Measurements from ENCODE around the gene INTS7. TPM values are rescaled to one million over a fixed set of nuclear protein-coding genes. Genes with fewer than 3 reads are reported as not detected.

Gene INTS7
- total RNA-seq, 1 experiment from 2014 or later = 21.7 TPM

- Histone ChIP-seq H3K4me1 (ENCODE audit: control insufficient read depth in 1 of 2, insufficient read depth in 2 of 2, low read length in 2 of 2) (no peaks in the 10 kb centered on the region), H3K4me3 (replicated peaks in 1 of 2; ENCODE audit: low read depth in 1 of 2, low read length in 2 of 2) (no peak overlapping the region), H3K36me3 (ENCODE audit: control insufficient read depth in 1 of 2, insufficient read depth in 2 of 2, low read length in 2 of 2) (peaks cover 4 to 54% of the 10 kb centered on the region in 2 experiments; a peak in 3 of 4 replicates), H4K20me1 (ENCODE audit: insufficient read depth) (no peaks in the 10 kb centered on the region; the same call in 1 of the 2 replicates), H3K9me3 (ENCODE audit: control insufficient read depth in 1 of 2, insufficient read depth in 1 of 2, low read depth in 1 of 2, low read length in 2 of 2) (no peaks in the 10 kb centered on the region), H3K27ac (ENCODE audit: low read depth, low read length) (no peak overlapping the region), H2AFZ (ENCODE audit: low read depth, low read length, poor library complexity, severe bottlenecking) (no peak overlapping the region), H3K9me2 (ENCODE audit: insufficient read depth) (no peaks in the 10 kb centered on the region), H3K4me2 (ENCODE audit: low read length) (no peak overlapping the region), H3K27me3 (ENCODE audit: insufficient read depth, low read length) (no peaks in the 10 kb centered on the region), H3K9ac (ENCODE audit: low read length) (no peak overlapping the region), H3K79me2 (ENCODE audit: insufficient read depth, low read length) (0 out of 2 replicates have a peak, but pooled peaks cover 3% of the 10 kb centered on the region)
- intact Hi-C loops (cut with micrococcal nuclease) = loop anchor here (5.0 to 10.0 kb wide), 3 partner anchors 60 to 920 kb away; no protein-coding TSS in a partner anchor
- DNase-seq (ENCODE audit: low read depth, low spot score) = no peak
- ChIA-PET RAD21 (ENCODE audit: low non-redundant PET in 1 of 2, low total read pairs in 2 of 2, uncharacterized antibody in 2 of 2, unreplicated experiment in 2 of 2) (no interaction called here), POLR2A (no interaction called here), CTCF (no interaction called here)
- no TSS peak for BruUV-seq (replicated peaks)
- TF ChIP-seq CBX3 (IDR thresholded peaks at IDR 0.05; ENCODE audit: low read depth) (no peak), ELF1 (IDR thresholded peaks at IDR 0.05; ENCODE audit: borderline replicate concordance, low read depth) (no peak), SP1 (IDR thresholded peaks at IDR 0.05; ENCODE audit: low read depth) (no peak), SIN3A (IDR thresholded peaks at IDR 0.05; ENCODE audit: low read depth) (no peak), ZFX (IDR thresholded peaks at IDR 0.05) (no peak), POLR2AphosphoS5 (IDR thresholded peaks at IDR 0.05; ENCODE audit: low read depth, low read length) (no peak), EZH2phosphoT487 (IDR thresholded peaks at IDR 0.05; ENCODE audit: borderline replicate concordance) (no peak), JUND (IDR thresholded peaks at IDR 0.05) (no peak)
- ATAC-seq = no peak
Measured at GRCh38 chr1:212074856-212075255, 39.5 kb upstream of the INTS7 start.

- Histone ChIP-seq H3K4me2 (ENCODE audit: low read length) (no peak overlapping the region), H3K79me2 (ENCODE audit: insufficient read depth, low read length) (0 out of 2 replicates have a peak, but pooled peaks cover 3% of the 10 kb centered on the region), H2AFZ (ENCODE audit: low read depth, low read length, poor library complexity, severe bottlenecking) (no peak overlapping the region), H3K27me3 (ENCODE audit: insufficient read depth, low read length) (no peaks in the 10 kb centered on the region), H3K9ac (ENCODE audit: low read length) (no peak overlapping the region), H3K4me3 (replicated peaks in 1 of 2; ENCODE audit: low read depth in 1 of 2, low read length in 2 of 2) (no peak overlapping the region), H3K36me3 (ENCODE audit: control insufficient read depth in 1 of 2, insufficient read depth in 2 of 2, low read length in 2 of 2) (peaks cover 4 to 51% of the 10 kb centered on the region in 2 experiments; a peak in 3 of 4 replicates), H3K4me1 (ENCODE audit: control insufficient read depth in 1 of 2, insufficient read depth in 2 of 2, low read length in 2 of 2) (no peaks in the 10 kb centered on the region), H3K9me2 (ENCODE audit: insufficient read depth) (no peaks in the 10 kb centered on the region), H3K27ac (ENCODE audit: low read depth, low read length) (no peak overlapping the region), H4K20me1 (ENCODE audit: insufficient read depth) (no peaks in the 10 kb centered on the region; the same call in 1 of the 2 replicates), H3K9me3 (ENCODE audit: control insufficient read depth in 1 of 2, insufficient read depth in 1 of 2, low read depth in 1 of 2, low read length in 2 of 2) (no peaks in the 10 kb centered on the region)
- no peak for TF ChIP-seq TCF7L2 (IDR thresholded peaks at IDR 0.05; ENCODE audit: borderline replicate concordance, extremely low read depth, insufficient read depth, insufficient read length)
- TF ChIP-seq YY1 (IDR thresholded peaks at IDR 0.05; ENCODE audit: extremely low read depth, insufficient replicate concordance, low read depth, low read length) = no peak
- no peak for TF ChIP-seq ZNF274 (IDR thresholded peaks at IDR 0.05; ENCODE audit: low read depth, low read length)
- TF ChIP-seq SRF (IDR thresholded peaks at IDR 0.05; ENCODE audit: low read depth) = no peak
- TF ChIP-seq EZH2phosphoT487 (IDR thresholded peaks at IDR 0.05; ENCODE audit: borderline replicate concordance) = no peak
- TF ChIP-seq CEBPB (IDR thresholded peaks at IDR 0.05; ENCODE audit: low read depth) = no peak
- TF ChIP-seq, protein P1, sequence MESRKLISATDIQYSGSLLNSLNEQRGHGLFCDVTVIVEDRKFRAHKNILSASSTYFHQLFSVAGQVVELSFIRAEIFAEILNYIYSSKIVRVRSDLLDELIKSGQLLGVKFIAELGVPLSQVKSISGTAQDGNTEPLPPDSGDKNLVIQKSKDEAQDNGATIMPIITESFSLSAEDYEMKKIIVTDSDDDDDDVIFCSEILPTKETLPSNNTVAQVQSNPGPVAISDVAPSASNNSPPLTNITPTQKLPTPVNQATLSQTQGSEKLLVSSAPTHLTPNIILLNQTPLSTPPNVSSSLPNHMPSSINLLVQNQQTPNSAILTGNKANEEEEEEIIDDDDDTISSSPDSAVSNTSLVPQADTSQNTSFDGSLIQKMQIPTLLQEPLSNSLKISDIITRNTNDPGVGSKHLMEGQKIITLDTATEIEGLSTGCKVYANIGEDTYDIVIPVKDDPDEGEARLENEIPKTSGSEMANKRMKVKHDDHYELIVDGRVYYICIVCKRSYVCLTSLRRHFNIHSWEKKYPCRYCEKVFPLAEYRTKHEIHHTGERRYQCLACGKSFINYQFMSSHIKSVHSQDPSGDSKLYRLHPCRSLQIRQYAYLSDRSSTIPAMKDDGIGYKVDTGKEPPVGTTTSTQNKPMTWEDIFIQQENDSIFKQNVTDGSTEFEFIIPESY (IDR thresholded peaks at IDR 0.05; ENCODE audit: extremely low read depth, insufficient replicate concordance, low read length) = no peak
- no peak for TF ChIP-seq SIN3A (IDR thresholded peaks at IDR 0.05; ENCODE audit: low read depth)
- no peak for TF ChIP-seq FOSL1 (IDR thresholded peaks at IDR 0.05; ENCODE audit: low read depth)
- TF ChIP-seq JUND (IDR thresholded peaks at IDR 0.05) = no peak
- no peak for TF ChIP-seq CBX3 (IDR thresholded peaks at IDR 0.05; ENCODE audit: low read depth)
- TF ChIP-seq CTCF (IDR thresholded peaks at IDR 0.05 in 2 of 3, conservative IDR thresholded peaks at IDR 0.05 in 1 of 3; ENCODE audit: borderline replicate concordance in 1 of 3, insufficient read depth in 1 of 3, low read depth in 2 of 3, low read length in 2 of 3) = no peak
- intact Hi-C loops (cut with micrococcal nuclease) = loop anchor here (5.0 to 10.0 kb wide), 3 partner anchors 60 to 920 kb away; no protein-coding TSS in a partner anchor
- DNase-seq (ENCODE audit: low read depth, low spot score) = no peak
- ChIA-PET RAD21 (ENCODE audit: low non-redundant PET in 1 of 2, low total read pairs in 2 of 2, uncharacterized antibody in 2 of 2, unreplicated experiment in 2 of 2) (no interaction called here), CTCF (no interaction called here), POLR2A (no interaction called here)
- no TSS peak for BruUV-seq (replicated peaks)
- ATAC-seq = no peak
Measured at GRCh38 chr1:212074313-212074712, 39.0 kb upstream of the INTS7 start.
